Activated CD4-positive, alpha-beta T cell treated with anti-CD3 and anti-CD28 coated beads for 48 hours (primary cell): Measurements from ENCODE around the gene ARL14.
"Not testable (repeated sequence)": the region's sequence is repeated elsewhere in the genome, so short reads cannot be mapped to it uniquely, and the experiment has no call there.

Experiments used
- DNase-seq: peaks from one replicate; pipeline ENCODE4 v3.0.0-alpha.2; 2020

The ARL14 gene

DNA sequence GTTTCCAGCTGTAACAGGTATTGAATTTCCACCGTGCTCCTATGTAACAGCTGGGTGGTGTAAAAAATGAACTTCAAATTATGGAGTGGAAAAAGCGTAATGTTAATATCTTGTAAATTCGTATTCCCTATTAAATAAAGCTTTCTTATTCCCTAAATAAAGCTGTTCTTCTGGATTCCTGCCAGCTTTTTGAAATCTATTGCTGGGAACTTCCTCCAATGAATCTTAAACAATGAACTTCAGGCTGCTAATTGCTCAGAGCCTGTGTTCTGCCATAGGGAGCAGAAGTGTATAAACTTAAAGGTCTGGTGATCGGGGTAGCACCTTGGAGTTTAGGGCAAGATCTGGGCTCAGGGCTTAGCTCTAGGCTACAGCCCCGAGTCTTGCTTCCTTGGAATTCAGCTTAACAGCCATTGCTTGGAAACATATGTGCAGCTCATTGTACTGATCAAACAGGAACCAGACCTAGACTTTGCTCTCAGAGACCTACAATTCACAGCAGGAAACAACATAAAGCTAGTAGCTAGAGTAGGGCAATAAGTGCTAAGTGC is 1.4 kb downstream of the ARL14 start:
- DNase-seq: no peak

DNA sequence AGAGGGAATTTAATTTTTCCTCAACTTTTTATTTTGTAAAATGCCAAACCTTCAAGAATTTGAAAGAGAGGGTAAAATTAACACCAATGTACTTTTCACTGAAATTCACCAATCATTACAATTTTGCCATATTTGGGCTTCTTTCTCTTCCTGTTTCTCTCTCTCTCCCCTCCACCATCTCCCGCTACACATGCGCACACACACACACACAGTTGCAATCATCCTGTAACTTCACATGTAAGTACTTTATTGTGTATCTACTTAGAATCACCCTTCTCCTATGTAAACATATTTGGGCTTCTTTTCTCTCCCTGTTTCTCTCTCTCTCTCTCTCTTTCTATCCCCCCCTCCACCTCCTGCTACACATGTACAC is 7.4 kb downstream of the ARL14 start:
- no peak for DNase-seq

DNA sequence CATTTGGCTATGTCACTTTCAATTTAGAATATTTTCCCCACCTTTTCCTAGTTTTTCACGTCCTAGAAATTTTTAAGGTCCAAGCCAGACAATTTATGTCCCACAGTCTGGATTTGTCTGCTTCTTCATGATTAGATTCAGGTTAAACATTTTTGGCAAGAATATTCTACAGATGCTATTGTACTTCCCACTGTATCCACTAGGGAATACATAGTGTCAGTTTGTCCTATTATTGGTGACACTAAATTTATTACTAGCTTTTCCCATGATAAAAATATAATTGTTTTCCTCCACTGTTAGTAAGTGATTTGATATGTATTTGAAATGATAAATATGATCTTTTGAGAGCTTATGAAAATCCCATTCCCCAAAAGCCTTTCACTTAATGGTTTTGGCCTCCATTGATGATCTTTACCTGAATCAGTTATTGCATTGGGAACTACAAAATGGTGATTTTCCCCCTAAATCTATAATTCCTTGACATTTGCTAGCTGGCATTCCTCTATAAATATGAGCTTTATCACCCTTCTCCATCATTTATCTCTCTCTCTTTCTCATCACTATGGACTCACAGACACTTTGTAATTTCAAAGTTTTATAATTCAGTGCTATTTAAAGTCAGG is 8.3 kb downstream of the ARL14 start:
- no peak for DNase-seq

DNA sequence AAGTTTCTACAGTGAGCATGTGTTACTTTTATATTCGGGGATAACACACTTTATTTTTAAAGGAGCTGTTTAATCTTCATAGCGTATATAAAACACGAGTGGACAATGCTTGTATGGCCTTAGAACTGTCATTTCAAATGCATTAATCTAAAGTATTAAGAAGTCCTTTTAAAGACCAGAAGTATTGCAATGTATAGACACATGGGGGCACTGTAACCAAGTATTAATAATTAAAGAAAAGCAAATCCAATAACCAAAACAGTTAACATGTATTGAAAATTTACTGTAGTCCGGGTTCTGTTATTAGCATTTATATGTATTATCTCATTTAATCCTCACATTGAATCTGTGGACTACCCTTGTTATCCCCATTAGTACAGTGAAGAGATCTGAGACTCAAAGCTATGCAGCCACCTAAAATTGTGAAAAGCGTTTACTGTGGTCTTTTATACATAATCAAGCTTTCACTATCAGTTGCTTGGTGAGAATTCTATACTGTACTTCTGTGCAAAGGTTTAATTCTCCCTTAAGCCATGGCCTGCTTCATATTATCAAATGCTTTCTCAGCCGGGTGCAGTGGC is 10.1 kb downstream of the ARL14 start:
- DNase-seq: no peak

DNA sequence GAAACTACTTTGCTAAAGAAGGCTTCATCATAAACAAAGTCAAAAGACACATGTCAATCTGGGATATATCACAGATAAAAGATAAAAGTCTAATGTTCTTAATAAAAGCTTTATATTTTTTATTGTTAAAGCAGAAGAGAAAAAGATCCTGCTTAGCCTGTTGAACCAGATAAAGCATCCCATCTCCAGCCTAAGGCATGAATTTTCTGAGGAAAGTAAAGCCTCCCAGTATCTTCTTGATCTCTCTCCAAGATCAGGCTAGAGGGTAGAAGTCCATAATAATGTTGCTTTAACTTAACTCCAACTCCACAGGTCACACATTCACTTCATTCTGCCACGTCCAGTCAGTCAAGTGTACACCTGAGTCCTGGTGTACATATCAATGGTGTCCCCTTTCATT is 14.2 kb downstream of the ARL14 start:
- no peak for DNase-seq

DNA sequence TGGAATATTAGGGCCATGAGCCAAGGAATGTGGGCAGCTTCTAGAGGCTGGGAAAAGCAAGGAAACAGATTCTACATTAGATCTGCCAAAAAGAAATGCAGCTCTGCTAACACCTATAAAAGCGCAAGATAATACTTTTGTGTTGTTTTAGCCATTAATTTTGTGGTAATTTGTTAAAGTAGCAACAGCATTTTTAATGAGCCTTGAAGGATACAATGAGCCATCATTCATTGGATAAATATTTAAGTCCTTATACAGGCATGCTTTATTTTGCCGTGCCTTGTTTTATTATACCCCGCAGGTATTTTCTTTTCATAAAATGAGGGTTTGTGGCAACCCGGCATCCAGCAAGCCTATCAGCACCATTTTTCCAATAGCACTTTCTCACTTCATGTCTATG is 15.0 kb downstream of the ARL14 start:
- no peak for DNase-seq

DNA sequence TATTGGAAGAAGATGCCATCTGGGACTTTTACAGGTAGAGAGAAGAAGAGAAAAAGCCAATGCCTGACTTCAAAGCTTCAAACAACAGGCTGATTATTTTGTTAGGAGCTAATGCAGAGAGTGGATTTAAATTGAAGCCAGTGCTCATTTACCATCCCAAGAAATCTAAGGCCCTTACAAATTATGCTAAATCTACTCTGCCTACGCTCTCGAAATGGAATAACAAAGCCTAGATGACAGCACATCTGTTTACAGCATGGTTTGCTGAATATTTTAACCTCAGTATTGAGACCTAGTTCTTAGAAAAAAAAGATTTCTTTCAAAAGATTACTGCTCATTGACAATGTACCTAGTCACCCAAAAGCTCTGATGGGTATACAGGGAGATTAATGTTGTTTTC is 16.2 kb downstream of the ARL14 start:
- DNase-seq: no peak

DNA sequence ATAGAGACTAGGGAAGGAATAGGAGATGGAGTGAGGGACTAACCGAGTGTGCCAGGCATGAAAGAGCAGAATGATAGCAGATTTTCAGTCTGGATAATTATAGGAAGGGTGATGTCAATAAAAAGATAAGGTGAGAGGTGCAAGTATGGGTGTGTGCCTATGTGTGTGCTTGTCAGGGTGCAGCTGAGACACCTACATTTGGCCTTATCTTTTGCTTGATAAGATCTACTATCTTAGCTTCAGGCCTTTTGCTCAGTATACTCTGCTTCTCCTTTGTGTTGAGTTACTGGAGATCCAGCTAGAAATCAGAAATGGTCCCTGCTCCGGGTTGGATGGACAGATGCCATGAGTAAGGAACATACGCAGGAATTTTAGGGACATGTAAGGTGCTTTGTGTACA is 17.4 kb downstream of the ARL14 start:
- no peak for DNase-seq

DNA sequence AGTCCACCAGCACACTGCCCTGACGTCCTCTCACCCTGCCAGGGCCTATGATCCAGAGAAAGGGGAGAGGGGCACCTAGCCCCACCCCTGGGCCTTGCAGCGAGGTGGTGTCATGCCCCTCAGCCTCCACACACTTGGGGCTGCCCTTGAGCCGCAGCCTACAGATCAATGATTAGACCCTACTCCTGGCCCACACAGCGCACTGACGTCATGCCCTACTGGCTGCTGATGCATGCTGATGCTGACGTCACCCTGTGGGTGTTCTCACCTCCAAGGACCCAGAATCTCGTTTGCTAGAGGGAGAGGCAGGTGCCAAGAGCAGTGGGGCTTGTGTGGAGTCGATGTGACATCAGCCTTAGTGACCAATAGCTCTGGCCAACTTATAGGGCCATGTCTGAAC is 18.0 kb downstream of the ARL14 start:
- DNase-seq: no peak

DNA sequence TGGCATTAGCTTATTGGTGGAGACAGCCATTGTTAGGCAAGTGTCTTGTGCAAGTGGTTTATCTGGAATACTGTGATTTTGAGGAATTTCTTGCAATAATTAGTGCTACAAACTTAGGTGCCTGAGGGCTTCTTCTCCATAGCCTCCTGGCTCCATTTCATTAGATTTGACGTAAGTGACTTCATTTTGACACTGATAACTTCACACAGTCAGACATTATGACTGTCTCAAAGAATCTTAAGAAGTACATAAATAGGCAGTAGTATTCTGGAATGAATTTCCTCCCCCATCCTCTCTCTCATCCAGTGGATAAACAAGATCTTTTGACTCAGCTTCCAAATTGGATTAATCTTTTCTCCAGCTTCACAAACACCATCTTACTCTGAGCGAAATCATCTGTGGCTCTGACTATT is 19.0 kb downstream of the ARL14 start:
- DNase-seq: no peak

DNA sequence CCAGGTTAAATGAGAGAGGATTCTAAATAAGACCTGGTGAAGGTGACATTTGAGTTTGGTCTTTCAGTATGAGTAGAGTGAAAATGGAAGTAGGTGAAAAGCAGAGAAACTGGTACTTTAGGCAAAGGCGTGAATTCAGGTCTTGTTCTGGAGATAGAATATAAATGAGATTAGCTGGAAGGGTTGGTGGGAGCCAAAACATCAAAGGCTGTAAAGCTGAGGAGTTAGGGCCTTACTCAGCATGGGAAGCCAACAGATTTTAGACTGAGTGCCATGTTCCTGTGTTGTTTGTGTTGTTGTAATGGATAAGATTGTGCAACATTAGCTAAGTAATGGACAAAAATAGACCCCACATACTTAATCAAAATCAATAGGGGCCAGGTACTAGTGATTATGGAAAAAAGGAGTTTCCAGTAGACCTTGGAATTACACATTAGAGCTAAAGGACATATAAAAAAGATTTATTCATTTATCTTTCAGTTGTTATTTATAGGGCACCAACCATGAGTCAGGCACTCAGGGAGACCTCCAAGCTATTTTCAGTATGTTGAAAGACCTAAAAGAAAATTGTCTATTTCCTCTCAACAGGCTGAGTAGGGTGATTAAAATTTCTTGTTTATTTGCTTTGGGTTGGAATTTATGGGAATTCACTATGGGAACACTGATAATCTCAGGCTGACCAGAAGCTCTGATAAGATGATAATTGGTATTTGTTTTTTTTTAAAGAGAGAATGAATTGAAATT is 20.8 kb downstream of the ARL14 start:
- DNase-seq: no peak

DNA sequence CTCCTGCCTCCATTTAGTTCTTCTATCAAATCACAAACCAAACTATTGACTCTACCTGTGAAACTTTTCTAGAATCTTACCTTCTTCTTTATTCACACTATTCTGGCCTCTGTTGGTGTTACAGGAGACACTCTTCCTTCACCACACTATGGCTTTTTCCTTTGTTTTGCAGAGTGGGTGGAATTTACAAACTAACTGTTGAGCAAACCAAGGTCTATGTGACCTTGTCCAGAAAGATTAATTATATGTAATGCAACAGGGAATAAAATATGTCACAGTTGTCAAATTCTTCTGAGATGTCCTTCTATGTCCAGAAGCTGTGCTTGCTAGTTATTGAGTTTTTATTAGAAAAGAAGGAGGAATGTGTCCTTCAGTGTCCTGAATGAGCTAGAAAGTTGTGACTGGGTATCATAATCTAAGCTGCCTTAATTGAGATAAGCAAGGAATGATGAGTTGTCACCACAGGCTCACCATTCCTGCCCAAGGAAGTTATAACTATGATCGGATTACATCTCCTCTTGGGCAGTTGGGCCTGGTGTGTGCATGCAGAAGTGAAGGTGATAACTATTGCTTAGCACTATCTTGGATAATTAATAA is 21.7 kb downstream of the ARL14 start:
- DNase-seq: no peak

DNA sequence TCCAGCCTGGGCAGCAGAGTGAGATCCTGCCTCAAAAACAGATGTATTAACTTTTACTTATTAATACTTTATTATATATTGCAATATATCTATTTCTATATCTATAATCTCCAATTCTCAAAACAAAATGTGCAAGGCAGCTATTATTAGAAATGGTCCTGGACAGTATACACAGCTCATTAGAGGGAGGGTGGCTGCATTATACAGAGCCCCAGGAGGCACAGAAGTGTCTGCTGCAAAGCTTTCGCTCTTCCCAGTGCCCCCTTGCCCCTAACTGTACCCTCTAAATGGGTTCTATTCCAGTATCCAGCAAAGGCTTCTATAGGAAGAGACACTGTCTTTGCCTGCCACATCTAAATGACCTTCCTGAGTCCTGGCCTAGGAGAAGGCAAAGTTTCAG is 24.5 kb downstream of the ARL14 start:
- no peak for DNase-seq

DNA sequence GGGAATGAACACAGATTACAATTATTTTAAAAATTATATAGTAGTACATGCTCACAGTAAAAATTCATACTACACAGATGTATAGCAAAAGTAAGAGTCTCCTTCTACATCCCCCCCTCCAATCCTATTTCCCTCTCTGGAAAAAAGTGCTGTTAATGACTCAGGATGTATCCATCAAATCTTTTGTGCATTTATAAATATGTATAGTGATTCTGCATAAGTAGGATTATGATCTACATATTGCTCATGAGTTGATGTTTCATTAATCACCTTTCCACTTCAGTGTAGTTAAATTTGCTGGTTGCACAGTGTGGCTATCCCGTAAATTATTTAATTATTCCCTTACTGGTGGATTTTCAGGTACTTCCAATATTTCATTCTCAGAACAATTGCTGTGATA is 25.3 kb downstream of the ARL14 start:
- DNase-seq: no peak

DNA sequence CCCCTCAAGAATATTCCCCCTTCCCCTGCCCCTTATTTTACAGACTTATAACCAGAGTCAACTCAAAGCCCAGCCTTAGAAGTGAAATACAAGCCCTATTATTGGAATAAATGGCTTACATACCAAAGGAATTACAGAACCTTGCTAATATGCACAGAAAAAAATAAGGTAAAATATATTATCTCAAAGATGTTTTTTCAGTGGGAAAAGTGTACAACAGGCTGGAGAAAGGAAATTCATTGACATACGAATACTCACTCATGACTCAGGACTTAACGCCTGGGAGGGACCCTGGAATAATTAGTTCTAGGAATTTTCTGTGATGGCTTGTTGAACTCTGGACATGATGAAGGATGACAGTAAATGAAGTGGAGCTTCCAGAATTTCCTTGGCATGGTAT is 27.0 kb downstream of the ARL14 start:
- DNase-seq: no peak

DNA sequence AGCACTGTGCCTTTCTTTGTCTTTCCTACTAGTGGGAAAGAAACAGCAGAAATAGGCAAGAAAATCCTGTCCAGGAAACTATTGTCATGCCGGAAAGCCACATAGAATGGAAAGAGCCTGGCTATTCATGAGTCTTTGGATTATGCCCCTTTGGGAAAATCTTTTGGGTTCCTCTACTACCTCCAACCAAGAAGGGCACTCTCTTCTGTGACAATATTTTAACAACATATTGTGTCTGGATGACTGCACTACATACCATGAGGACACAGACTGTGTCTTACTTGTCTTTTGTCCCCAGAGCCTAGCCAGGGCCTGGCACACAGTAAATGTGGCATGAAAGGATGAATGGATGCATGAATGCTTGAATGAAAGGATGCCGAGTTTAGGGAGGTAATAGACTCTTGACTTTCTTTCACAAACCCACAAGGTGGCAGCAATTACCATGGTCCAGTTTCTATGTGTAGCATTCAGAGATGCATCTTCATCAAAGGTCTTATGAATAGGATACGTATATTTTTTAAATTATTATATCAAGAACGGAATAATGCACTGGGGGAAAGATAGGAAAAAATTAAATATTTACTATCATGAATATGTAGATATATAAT is 30.3 kb downstream of the ARL14 start:
- DNase-seq: peak; percentile 9

DNA sequence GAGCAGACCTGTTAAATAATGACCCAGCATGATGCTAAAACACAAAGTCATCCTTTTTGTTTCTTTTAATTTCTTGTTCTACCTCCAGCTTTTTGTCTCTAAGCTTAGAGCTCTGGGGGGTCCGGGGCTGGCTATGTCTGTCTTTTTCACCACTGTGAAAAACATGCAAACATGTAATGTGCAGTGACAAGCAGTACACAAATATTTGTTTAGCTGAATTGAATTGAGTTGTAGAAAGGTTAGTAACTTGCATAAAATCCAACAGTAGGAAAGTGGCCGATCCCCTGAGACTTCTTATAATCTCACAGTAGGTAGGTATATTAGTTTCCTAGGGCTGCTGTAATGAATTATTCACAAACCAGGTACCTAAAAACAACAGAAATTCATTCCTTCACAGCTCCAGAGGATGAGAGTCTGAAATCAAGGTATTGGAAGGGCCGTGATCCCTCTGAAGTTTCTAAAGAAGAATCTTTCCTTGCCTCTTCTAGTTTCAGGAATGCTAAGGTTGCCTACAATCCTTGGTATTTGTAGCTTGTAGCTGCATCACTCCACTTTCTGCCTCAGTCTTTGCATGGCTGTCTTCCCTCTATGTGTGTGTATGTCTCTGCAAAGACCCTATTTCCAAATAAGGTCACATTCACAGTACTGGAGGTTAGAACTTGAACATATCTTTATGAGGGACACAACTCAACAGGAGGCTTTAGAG is 32.7 kb downstream of the ARL14 start:
- DNase-seq: no peak

DNA sequence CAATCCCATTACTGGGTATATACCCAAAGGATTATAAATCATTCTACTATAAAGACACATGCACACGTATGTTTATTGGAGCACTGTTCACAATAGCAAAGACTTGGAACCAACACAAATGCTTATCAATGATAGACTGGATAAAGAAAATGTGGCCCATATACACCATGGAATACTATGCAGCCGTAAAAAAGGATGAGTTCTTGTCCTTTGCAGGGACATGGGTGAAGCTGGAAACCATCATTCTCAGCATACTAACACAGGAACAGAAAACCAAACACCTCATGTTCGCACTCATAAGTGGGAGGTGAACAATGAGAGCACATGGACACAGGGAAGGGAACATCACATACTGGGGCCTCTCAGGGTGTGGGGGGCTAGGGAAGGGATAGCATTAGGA is 36.2 kb downstream of the ARL14 start:
- not testable (repeated sequence) for DNase-seq

DNA sequence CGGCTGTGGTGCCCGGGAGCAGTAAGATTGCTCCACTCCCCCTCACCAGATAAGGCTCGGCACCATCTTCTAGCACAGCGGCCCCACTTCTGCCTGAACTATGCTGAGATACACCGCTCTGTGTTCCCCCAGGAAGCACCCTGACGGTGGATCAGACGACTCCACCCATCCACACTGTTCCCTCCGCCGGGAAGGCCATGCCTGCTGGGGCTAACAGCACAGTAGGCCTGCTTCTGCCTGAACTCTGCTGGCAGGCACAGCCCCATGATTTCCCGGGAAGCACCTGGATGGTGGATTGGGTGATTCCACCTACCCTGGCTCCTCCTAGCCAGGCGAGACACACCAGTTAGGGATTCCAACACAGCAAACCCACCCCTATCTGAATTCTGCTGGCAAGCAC is 42.8 kb downstream of the ARL14 start:
- DNase-seq: no peak

DNA sequence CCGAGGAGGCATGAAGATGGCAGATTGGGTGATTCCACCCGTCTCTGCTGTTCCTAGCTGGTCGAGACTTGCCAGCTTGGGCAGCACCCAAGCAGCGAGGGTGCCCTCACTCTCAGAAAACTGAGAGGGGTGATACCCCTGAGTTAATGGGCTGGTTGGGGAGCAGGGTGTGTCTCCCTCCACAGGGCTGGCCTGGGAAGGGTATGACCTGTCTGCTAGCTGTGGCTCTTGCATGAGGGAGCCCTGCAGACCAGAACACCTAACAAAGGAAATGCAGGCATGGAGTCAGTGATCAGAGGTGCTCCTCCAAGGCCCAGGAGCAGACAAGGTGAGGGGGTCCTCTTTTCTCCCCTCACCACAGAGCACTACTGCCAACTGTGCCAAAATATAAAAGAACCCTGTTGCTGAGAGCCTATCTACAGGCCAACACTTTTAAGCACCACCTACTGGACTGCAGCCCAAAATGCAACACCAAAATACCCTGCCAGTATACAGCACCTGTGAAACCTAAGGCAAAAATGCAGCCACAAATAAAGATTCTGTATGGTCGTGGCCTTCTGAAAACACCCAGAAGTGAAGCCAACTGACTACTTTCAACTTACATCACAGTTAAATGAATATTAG is 43.3 kb downstream of the ARL14 start:
- DNase-seq: no peak

DNA sequence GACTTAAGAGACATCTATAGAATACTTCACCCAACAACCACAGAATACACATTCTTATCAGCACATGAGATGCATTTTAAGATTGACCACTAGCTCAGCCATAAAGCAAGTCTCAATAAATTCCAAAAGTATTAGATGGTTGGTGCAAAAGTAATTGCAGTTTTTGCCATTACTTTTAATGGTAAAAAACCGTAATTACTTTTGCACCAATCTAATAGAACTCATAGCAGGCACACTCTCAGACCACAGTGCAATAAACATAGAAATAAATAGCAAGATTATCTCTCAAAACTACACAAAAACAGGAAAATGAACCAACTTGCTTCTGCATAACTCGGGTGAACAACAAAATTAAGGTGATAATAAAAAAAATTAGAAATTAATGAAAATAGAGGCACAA is 45.4 kb downstream of the ARL14 start:
- DNase-seq: no peak

DNA sequence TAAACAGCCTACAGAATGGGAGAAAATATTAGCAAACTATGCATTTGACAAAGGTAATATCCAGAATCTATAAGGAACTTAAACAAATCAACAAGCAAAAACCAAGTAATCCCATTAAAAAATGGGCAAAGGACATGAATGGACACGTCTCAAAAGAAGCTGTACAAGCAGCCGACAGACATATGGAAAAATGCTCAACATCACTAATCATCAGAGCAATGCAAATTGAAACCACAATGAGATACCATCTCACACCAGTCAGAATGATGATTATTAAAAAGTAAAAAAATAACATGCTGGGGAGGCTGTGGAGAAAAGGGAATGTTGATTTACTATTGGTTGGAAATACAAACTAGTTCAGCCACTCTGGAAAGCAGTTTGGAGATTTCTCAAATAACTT is 48.4 kb downstream of the ARL14 start:
- DNase-seq: no peak
